SIG-M5 treated with dmso at 0.1 percent for 504 hours (cell line): Measurements from ENCODE around the gene ANTKMT.

Experiments
- DNase-seq: peaks from one replicate; lab custom pipeline; 2025; ENCODE audit not compliant: unreplicated experiment; lab: John Stamatoyannopoulos, UW

The ANTKMT gene

DNA sequence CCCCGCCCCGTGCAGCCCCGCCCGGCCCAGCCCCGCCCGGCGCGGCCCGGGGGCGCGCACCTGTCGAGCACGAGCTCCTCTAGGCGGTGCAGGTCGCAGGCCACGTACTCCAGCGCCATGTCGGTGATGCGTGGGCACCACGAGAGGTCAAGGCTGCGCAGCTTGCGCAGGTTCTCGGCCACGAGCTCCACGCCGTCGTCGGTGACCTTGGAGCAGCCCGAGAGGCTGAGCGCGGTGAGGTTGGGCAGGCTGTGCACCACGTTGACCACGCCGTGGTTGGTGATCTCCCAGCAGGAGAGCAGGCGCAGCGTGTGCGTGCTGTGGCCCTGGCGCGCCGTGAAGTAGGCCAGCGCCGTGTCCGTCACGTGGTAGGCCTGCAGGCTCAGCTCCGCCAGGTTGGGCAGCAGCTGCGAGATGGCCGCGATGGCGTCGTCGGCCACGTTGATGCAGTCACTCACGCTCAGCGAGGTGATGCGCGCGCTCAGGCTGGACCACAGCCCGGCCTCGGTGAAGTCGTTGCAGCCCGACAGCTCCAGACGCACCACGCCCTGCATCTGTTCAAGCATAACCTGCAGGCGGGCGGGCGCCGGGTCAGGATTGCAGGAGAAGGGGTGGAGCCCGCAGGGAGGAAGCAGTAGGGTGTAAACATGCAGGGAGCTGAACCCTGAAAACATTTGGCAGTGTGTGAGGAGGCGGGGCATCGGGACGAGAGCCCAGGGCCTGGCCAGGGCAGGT, 25.4 kb upstream of the ANTKMT start:
- DNase-seq: peak; percentile 55

DNA sequence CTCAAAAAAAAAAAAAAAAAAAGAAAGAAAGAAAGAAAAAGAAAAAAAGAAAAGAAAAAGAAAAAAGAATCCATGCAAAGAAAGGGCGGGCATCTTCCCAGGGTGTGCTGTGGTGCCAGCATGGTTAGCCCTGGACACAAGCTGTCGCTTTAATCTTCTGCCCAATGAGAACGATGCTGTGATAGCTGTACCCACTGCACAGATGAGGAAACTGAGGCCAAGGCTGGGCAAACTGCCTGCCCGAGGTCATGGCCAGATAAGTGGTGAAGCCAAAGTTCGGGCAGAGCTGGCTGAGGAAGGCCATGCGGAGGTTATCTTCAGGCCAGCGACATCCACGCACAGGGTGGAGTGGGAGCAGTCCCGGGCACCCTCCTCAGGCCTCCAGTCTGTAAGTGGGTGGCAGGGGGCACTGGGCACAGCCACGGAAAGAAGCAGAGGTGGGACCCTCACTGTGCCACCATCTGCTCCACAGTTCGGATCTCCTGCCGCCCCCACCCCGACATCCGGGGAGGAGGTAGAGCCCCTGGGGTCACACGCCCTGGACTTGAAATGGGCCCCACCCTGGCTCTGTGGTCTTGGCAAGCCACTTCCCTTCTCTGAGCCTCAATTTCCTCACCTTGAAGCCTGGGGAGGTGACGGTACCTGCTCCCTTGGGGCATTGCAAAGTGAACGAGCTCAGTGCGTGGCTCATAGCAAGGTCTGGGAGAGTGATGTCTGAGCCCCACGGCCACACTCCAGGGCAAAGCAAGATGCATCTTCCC, 21.9 kb upstream of the ANTKMT start:
- no peak for DNase-seq

DNA sequence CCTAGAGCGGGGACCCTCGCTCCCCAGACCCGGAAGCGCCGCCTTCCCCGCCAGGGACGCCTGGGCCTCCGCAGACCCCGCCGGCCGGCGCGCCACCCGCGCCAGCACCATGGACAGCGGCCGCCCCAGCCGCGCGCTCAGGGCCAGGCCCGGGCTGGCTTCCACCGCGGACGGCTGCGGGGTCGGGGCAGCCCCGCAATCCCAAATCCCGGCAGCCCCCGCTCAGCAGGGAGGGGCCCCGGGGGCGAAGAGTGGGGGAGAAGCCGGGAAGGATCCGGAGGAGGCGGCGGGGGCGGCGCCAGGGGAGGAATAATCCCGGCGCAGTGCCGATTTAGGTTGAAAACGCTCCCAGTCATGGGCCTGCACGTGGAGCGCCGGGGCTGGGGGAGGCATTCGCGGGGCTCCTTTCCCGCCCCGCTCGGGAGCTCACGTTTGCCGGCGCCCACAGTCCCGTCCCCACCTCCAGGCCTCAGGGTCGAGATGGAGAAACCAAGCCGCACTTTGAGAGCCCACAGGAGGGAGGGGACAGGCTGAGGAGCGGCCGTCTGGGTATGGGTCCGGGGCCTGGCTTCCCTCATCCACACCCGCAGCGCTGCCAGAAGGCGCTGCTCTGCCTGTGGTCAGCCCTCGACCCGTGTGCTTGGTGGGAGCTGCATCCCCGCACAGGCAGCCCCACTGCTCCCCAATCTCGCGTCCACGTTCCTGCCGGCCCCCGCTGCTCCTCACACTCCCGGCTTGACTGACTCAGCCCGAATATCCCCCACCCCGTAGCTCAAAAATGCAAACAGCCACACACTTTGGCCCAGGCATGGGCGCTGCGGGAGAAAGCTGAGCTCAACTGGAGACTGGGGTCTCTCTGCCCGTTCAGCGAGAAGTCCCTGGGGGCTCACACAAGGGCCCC, 20.0 kb upstream of the ANTKMT start:
- no peak for DNase-seq

DNA sequence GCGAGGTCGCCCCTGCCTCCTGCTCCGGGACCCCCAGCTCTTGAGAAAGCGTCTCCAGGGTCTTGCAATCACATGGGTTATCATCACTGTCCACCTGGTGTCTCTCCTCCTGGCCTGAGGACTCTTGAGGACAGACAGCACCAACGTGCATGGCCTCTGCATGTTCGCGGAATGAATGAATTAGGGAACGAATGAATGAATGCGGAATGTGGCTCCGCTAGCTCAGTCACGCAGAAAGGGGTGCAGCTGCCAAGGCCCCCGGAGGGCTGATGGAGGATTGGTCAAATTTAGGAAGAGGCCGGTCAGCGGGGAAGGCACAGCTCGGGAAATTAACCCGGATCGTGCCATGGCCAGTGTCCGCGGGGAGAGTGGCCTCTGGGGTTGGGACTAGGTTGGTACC, 18.6 kb upstream of the ANTKMT start:
- no peak for DNase-seq

DNA sequence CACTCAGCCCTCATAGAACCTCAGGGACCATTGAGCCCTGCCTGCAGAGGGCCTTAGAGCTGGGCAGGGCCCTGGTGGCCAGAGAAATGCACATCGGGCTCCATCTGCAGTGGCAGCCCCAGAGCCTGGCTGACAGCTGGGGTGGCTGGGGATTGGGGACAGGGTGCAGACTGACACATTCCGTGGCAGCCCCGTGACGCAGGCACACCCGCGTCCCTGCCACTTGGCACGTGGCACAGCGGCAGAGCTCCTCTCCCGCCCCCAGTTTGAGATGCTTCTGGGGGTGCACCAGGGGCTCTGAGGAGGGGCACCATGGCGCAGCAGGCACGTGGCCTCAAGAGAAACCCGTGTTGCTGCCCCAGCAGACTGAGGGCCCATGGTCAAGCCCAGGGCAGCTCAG, 17.5 kb upstream of the ANTKMT start:
- no peak for DNase-seq

DNA sequence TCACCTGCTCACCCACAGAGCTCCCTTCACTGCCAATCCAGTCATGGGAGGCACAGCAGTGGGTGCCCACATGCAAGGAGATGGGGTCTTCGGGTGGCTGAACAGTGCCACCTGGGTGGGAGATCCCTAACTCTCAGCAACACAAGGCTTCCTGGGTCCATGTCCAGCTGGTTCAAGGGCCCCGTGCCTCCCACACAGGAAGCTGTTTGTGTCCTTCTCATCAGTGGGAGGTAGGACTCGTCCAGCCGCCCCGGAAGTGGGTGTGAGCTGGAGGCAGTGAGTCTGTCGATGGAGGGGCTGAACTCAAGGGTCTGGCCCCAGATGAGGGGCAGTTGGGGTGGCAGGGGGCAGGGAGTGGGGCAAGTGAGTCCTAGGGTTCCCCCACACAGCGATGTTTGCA, 16.9 kb upstream of the ANTKMT start:
- DNase-seq: no peak

DNA sequence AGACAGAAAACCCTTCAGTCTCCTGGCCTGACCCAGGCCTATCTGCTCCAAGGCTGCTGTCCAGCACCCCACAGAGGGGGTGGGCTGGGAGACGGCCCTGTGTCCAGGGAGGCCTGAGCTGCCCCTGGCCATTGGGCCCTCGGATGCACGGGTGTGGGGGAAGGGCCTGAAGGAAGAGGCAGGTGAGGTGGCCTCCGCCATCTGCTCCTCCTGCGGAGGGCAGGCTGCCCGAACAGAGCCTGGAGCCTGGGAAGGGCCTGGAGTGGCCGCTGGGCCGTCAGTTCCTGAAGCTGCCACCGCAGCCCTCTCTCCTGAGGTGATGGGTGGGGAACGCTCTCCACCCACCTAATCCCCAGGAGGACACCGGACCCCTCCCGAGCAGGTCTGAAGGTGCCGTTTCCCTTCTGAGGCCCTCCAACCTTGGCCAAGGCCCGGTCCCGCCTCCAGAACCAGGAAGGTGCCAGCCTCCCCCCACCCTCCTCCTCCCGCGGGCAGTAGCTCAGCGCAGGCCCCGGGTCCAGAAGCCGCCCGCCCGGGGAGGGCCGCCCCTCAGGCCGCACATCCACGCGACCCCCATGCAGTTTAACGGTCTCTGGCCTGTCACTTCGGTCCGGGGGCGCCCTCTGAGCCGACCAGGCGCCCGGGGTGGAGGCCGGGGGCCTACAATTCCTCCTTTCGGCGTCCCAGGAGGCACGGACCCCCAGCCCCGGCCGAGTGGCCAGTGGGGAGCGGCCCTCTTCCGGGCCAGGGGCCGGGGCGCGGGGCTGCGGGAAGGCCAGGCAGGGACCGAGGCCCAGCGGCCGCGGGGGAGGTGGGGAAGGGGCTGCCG, 16.2 kb upstream of the ANTKMT start:
- no peak for DNase-seq

DNA sequence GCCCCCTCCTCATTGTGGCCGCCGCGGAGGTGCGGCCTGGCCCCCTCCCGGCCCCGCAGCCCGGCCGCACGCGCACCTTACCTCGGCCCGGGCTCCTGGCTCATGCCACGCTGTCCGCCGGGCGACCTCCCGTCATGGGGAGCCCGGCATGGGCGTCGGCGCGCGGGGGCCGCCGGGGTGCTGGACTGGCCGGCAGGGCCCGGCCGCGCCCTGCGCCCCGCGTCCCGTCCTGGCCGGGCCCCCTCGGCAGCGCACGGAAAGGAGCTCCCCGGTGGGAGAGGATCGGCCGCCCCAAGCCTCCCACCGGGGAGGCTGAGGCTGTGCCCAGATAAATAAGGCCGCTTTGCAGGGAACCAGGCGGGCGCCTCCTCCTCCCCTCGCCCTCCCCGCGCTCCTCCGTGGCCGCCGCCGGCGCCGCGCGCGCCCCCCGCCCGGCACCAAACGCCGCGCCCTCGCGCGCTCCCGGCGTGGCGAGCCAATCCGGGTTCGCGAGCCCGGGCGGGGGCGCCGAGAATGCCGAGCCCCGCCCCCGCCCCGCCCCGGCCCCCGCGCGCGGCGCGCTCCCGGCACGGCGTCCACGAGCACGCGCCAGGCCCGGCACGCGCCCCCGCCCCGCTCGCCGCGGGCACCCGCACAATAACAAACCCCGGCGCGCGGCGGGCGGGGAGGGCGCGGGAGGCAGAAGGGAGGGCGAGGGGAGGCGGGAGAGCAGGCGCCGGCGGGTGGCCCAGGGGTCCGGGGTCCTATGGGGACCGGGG, 15.3 kb upstream of the ANTKMT start, which contains the start of gene FBXL16:
FBXL16 (minus strand) TSS at position 371 of the 758 bp plus-strand sequence. CDS start 8,396 bp downstream, outside the sequence.
- no peak for DNase-seq

DNA sequence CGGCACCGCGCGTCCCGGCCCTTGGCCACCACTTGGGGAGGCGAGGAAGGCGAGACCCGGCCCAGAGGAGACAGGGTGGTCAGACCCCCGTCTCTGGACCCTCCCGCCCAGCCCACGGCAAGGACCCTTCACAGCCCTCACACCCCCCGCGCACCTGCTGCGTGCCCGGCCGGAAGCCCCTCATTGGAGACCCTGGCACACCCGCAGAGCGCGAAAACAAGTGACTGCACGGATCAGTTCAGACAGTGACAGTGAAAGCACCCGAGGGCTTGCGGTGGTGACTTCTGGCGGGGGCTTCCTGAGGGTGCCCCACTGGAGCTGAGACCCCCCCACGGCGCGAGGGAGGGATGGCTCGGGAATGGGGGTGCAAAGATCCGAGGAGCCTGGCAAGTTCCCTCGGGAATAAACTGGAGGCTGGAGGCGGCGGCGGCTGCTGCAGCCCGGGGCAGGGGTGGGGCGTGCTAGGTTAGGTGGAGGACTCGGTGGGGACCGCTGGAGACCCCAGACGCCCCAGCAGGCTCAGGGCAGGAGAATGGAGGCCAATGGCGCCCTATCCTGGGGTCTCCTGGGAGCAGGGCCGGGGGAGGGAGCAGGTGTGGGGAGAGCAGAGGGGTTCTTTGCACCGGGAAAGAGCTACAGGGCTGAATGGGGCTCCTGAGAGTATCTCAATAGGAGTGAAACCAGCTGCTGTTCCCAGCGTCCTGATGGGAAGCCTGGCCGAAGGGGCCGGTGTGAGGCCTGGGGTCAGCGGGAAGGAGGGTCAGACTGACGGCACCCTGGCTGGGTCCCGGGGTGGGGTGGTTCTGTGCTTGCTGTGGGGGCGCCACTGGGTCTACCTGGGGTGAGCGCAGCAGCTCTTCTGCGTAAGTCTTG, 14.5 kb upstream of the ANTKMT start:
- peak; percentile 14 for DNase-seq

DNA sequence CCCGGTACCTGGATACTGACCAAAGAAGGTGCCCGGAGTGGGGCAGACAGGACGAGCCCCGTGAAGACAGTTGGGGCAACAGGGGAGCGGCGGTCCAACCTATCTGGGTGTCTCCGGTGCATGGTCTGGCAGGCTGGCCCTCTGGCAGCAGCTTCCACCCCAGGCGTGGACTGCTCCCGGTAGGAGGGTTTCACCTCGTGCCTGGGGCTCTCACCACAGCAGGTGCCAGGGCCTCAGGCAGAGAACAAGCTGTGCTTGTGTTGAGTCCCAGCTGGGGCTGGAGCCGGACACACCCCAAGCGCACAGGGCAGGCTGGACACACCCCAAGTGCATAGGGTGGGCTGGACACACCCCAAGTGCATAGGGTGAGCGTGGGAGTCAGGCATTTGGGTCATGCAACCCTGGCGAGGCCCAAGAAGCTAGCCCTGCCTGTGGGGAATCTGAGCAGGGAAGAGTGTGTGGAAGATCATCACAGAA, 13.8 kb upstream of the ANTKMT start:
- DNase-seq: no peak

DNA sequence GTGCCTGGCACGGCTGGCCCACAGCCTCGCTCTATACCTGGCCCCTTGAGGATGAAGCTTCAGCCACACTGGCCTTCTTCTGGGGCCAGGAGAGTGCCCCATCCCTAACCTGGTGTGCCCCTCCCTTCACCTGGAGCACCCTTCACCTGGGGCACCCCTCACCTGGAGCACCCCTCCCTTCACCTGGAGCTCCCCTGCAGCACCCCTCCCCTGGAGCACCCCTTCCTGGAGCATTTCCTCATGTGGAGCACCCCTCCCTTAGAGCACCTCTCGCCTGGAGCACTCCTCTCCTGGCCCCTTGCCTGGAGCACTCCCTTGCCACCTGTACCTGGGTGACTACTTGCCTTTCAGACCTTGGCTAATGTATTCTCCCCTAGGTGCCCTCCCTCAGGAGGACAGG, 12.9 kb upstream of the ANTKMT start:
- no peak for DNase-seq

DNA sequence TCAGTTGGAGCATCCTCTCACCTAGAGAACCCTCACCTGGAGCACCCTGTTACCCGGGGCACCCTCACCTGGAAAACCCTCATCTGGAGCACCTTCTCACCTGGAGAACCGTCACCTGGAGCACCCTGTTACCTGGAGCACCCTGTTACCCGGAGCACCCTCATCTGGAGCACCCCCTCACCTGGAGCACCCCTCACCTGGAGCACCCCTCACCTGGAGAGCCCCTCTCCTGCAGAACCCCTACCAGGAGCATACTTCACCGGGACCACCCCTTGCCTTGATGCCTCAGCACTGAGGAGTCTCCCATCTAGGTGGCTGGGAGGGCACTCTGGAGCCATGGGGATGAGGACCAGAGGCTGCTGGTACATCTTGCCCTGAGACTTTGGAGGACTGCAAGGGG, 12.0 kb upstream of the ANTKMT start:
- no peak for DNase-seq

DNA sequence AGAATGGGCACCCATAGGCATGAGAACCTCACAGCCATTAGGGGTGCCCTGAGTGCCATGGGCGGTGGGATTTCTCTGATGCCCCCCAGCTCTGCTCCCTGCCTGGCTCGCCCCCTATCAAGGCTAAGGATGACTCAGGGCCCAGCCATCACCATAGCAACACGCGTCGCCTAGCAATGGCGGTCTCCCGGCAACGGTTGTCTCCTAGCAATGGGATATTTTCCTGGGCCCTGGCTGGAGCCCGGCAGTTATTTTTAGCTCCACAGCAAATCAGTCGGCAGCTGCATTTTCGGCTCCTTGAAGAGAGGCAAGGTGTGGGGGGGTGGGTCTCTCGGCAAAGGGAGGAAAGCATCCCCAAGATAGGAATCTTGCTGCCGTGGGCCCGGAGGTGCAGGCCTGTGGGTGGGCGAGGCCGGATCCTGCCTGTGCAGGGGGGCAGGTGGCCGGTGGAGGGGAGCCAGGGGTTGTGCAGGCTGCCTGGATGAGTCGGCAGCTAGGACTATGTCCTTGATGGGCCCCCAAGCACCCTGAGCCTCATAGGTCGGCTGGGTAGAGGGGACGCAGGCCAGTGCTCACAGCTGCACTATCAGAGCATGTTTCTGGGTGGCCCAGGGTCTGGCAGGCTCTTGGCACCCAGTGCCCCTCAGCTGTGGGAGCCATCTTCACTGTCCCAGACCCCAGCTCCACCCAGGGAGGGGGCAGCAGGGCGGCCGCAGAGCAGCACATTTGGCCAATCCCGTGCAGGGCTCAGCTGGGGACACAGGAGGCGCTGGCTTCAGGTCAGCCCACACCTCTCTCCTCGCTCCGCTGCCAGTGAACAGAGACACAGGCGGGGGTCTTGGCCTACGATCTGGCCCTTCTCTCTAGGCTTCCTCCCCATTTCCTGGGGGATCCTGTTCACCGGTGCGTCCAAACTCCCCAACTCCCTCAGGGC, 11.1 kb upstream of the ANTKMT start:
- DNase-seq: peak; percentile 17

DNA sequence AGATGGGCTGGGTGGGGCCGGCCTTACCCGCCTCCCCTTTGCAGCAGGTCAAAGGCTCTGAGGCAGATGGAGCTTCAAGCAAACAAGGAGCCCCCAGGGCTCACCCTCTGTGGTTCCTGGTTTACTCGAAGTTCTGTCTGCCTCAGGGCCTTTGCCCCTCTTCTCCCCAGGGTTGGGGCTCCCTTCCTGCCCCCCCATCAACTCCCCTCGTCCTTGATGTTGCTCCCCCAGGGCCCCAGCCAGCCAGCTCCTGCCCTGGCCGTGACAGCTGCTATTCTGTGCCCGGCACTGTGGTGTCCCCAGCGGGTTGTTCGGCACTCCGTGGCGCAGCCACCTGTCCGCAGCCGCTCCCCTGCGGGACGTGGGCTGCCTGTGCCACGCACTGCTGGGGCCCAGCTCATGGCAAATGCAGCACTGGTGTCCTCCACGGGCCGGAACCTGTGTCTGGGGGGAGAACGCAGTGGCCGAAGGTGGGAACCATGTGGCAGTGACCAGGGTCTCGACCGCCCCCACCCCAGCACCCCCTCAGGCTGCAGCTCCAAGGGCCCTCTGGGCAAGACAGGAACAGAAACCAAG, 10.4 kb upstream of the ANTKMT start:
- DNase-seq: no peak

DNA sequence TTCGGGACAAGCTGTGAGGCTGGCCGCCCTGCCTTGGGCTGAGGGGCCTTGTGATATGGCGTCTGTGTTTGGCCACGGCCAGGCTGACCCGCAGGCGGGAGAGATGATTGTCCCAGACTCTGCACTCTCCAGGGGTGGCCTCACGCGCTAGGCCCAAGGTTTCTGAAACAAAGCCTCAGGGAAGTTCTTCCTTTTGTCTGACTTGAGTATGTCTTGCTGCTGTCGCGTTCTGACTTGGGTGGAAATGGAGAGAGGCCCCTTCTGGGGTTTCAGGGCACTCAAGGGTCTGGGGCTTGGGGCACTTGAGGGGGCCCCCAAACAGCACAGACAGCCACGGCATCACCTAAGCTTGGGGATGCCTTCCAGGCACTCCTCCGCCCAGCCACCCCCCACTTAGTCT, 9.9 kb upstream of the ANTKMT start:
- no peak for DNase-seq

DNA sequence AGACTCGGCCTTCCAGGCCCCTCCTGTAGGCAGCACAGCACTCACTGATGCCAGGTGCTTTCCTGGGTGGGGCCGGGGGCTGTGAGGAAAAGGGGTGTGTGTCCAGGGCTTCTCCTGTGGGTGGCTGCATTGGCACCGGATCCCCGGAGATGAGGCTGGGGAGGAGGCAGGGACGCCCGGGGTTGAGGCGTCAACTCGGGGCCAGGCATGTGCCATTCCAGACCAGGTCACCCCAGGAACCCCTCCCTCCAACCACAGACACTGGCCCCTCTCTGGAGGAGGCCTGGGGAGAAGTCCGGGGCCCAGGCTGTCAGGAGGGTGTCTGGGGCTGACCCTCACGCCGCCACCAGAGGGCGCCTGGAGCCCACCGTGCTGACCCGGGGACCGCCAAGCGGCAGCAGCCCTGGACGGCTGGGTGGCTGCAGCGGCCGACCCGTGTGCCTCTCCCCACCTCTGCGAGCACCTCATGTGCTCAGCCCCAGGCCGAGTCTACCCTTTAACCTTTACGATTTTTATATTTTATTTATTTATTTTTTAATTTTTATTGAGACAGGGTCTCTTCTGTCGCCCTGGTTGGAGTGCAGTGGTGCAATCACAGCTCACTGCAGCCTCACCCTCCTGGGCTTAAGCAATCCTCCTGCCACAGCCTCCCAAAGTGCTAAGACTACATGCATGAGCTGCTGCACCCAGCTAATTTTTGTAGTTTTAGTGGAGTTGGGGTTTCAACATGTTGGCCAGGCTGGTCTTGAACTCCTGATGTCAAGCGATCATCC, 9.2 kb upstream of the ANTKMT start:
- peak; percentile 39 for DNase-seq
